ENCODE data around the gene OS9. TPM values are rescaled to one million over a fixed set of nuclear protein-coding genes. Genes with fewer than 3 reads are reported as not detected.

Gene OS9
- total and polyA plus RNA-seq, 7 donors: 69.1 to 243 (median 140) TPM

- peak; percentile 67 for DNase-seq
- H3K27me3 ChIP-seq: no peaks in the 10 kb centered on the region
- peak overlapping the region; percentile 51 to 93 (median 84) for H3K4me3 ChIP-seq
- peaks cover 0 to 41% (median 37%) of the 10 kb centered on the region in 4 donors for H3K4me1 ChIP-seq
- no peaks in the 10 kb centered on the region for H3K9me3 ChIP-seq
- no peak for TF ChIP-seq POLR2A (IDR thresholded peaks at IDR 0.05)
- no peak for TF ChIP-seq EP300 (IDR thresholded peaks at IDR 0.05)
- TF ChIP-seq CTCF (IDR thresholded peaks at IDR 0.05): no peak
- TF ChIP-seq POLR2AphosphoS5 (IDR thresholded peaks at IDR 0.05): no peak
- 0 to 1% methylated on average over 34 of the region's 34 CpGs for WGBS, 2 donors
- H3K27ac ChIP-seq: peak overlapping the region; percentile 61 to 77 (median 66)
- intact Hi-C loops (cut with DNase I): no loop called here
- peaks cover 0 to 31% (median 13%) of the 10 kb centered on the region in 4 donors for H3K36me3 ChIP-seq
Observed at GRCh38 chr12:57755194-57755453, 61.2 kb downstream of the OS9 start.

GRCh38 chr12:57755454-57756372, 61.8 kb downstream of the OS9 start:
- 1% methylated on average over 76 of the region's 76 CpGs for WGBS, 2 donors
- intact Hi-C loops (cut with DNase I): no loop called here
- peak; percentile 66 for DNase-seq
- peak overlapping the region; percentile 51 to 93 (median 84) for H3K4me3 ChIP-seq
- H3K4me1 ChIP-seq: peaks cover 0 to 39% (median 34%) of the 10 kb centered on the region in 4 donors
- peaks cover 0 to 26% (median 13%) of the 10 kb centered on the region in 4 donors for H3K36me3 ChIP-seq
- TF ChIP-seq POLR2A (IDR thresholded peaks at IDR 0.05) (no peak), EP300 (IDR thresholded peaks at IDR 0.05) (no peak), CTCF (IDR thresholded peaks at IDR 0.05) (no peak), POLR2AphosphoS5 (IDR thresholded peaks at IDR 0.05) (no peak)
- H3K27ac ChIP-seq: peak overlapping the region; percentile 61 to 77 (median 66)
- no peaks in the 10 kb centered on the region for H3K27me3 ChIP-seq
- no peaks in the 10 kb centered on the region for H3K9me3 ChIP-seq

GRCh38 chr12:57756406-57757341, 62.7 kb downstream of the OS9 start:
- peaks cover 0 to 22% (median 13%) of the 10 kb centered on the region in 4 donors for H3K36me3 ChIP-seq
- H3K4me1 ChIP-seq: peaks cover 0 to 29% (median 25%) of the 10 kb centered on the region in 4 donors
- intact Hi-C loops (cut with DNase I): no loop called here
- peaks cover 0 to 6% (median under 1%) of the 10 kb centered on the region in 3 donors for H3K27me3 ChIP-seq
- H3K9me3 ChIP-seq: no peaks in the 10 kb centered on the region
- DNase-seq: peak; percentile 65
- H3K4me3 ChIP-seq: peak overlapping the region in 3 of 4 donors; percentile 80 to 93 (median 87)
- H3K27ac ChIP-seq: peak overlapping the region in 1 of 4 donors; percentile 67
- 28 to 31% methylated on average over 22 of the region's 22 CpGs for WGBS, 2 donors
- TF ChIP-seq POLR2AphosphoS5 (IDR thresholded peaks at IDR 0.05) (no peak), POLR2A (IDR thresholded peaks at IDR 0.05) (no peak), CTCF (IDR thresholded peaks at IDR 0.05) (peak in 3 of 4 experiments; percentile 20 to 69 (median 42))

GRCh38 chr12:57757771-57758170, 63.8 kb downstream of the OS9 start:
- Histone ChIP-seq H3K27me3 (peaks cover 7 to 17% (median 8%) of the 10 kb centered on the region in 3 donors), H3K27ac (no peak overlapping the region), H3K4me3 (no peak overlapping the region), H3K4me1 (peaks cover 0 to 26% (median 22%) of the 10 kb centered on the region in 4 donors), H3K9me3 (no peaks in the 10 kb centered on the region), H3K36me3 (peaks cover 0 to 22% (median 13%) of the 10 kb centered on the region in 4 donors)
- DNase-seq: no peak
- TF ChIP-seq POLR2AphosphoS5 (IDR thresholded peaks at IDR 0.05) (no peak), POLR2A (IDR thresholded peaks at IDR 0.05) (no peak), CTCF (IDR thresholded peaks at IDR 0.05) (no peak), EP300 (IDR thresholded peaks at IDR 0.05) (no peak)
- 94 to 96% methylated on average over 4 of the region's 4 CpGs for WGBS, 2 donors
- intact Hi-C loops (cut with DNase I): no loop called here

Measured in sigmoid colon (tissue), 7 donors.